Dermis blood vessel endothelial cell (primary cell): Measurements from ENCODE around the gene MYO7B. TPM values are rescaled to one million over a fixed set of nuclear protein-coding genes. Genes with fewer than 3 reads are reported as not detected.
A peak's percentile ranks its signal among the peaks of the same experiment; 100 is the strongest.

Source experiments
- DNase-seq: peaks from one replicate; pipeline ENCODE4 v3.0.0; 2010
- total RNA-seq: library from RNA; depleted of rRNA; stranded (reverse); fragments of >200 nt; gene quantifications from 2 replicates; pipeline ENCODE4 v1.2.3, GENCODE V29; 2014

Gene MYO7B
- total RNA-seq, 1 donor from 2014 or later = not detected

GRCh38 chr2:127590386-127591190, 55.1 kb downstream of the MYO7B start:
- no peak for DNase-seq

GRCh38 chr2:127591221-127591923, 55.9 kb downstream of the MYO7B start:
- DNase-seq = peak; percentile 85

GRCh38 chr2:127592761-127593227, 57.3 kb downstream of the MYO7B start:
- DNase-seq = no peak

DNA sequence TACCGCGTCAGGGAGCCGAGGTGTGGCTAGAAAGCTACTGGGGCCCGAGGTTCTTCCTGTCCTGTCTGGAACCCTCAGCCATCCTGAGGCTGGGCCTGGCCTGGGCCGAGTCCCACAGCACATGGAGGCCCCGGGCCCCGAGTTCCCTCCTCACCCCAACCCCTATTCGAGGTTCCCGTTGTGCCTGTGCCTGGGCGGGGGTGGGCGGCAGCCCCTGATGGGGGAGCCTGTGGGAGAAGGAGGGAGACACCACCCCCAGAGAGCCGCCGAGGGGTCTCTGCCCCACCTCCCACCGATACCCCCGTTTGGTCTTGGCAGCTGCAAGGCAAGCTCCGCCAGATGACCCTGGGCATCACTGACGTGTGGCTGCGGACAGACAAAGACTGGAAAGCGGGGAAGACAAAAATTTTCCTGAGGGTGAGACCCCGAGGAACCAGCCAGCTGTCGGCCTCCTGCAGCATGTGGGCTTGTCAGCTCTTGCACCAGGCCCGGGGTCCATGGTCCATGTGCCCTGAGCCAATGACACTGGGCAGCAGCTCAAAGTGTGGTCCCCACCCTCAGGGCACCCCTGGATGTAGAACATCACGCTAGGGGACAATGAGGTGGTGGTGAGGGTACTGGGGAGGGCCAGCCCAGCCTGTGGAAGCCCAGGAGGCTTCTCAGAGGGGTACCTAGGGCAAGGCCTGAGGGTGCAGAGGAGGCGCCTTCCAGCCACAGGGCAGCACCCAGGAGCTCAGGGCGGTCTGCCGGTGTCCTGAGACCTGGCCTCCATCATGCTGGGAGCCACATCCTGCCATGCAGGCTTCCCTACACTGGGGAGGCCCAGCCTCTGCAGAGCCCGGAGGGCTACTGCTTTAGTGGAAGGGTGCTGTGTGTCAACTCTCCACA, 58.0 kb downstream of the MYO7B start:
- DNase-seq = no peak

DNA sequence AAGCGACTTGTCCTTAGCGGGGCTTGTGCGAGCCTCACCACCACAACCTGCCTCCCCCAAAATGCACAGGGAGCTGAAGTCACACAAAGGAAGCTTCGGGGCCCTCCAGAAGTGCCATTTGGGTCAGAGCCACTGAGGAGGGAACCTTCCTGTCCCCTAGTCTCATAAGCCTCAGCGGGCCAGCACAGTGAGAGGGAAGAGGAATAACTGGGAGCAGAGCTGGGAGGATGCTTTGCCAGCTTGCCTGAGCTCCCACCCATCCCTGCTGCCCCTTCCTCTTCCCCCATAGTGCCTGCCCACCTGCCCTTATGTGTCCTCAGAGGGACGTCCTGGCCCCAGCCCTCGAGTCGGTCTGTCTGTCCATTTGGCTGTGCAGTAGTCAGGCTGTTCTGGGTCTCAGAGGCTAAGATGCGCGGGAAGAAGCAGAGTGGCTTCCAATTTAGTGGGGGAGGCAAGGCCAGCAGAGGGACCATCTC, 58.7 kb downstream of the MYO7B start:
- no peak for DNase-seq

DNA sequence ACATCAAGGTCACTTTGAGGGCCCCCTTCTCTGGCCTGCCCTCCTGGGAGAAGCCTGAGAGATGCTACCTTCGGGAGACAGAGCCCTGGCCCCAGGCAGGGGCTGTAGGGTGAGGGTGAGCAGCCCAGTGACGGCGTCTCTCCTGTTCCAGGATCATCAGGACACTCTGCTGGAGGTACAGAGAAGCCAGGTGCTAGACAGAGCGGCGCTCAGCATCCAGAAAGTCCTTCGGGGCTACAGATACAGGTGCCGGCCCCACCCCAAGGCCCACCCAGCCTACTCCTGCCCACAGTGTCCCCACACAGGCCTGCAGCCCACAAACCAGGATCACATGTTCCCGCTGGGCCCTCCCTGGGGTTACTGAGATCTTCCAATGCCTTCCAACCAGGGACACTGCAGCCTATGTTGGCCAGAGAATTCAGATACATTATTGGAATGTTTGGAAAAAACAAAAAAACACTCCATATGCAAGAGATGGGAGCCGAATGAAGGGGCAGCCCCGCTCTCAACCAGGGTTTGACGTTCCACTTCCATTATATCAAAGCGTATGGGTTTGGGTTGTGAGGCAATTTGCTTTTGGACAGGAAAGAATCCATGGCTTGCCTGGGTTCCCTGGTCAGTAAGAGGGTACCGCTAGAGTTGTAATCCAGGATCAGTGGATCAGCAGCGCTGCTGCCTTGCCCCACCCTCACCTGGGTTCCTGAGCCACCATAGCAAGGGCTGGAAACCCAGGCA, 61.0 kb downstream of the MYO7B start:
- DNase-seq = no peak

- DNase-seq = no peak
Observed at GRCh38 chr2:127597046-127597983, 61.8 kb downstream of the MYO7B start.

DNA sequence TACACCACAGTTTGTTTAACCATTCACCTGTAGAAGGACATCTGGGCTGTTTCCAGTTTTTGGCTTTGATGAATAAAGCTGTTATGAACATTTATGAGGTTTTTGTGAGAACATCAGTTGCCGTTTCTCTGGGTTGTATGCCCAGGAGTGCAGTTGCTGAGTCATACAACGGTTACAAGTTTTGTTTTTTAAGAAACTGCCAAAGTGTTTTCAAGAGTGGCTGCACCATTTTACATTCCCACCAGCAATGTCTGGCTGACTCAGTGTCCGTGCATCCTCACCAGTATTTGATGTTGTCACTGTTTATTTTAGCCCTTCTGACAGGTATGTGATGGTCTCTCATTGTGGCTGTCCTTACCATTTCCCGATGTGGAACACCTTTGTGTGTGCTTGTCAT, 62.5 kb downstream of the MYO7B start:
- DNase-seq = no peak

DNA sequence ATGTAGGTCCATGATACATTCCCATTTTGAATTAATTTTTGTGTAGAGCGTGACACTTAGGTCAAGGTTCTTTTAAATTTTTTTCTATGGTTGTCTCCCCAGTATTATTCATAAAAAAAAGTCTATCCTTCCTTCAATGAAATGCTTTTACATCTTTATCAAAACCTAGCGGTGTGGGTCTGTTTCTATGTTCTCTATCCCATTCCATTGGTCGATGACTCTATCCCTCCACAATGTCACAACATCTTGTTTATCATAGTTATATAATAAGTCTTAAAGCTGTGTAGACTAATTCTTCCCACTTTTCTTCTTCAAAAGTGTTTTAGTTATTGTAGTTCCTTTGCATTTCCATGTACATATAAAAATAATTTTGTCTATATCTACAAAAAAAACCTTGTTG, 63.2 kb downstream of the MYO7B start:
- DNase-seq = no peak

DNA sequence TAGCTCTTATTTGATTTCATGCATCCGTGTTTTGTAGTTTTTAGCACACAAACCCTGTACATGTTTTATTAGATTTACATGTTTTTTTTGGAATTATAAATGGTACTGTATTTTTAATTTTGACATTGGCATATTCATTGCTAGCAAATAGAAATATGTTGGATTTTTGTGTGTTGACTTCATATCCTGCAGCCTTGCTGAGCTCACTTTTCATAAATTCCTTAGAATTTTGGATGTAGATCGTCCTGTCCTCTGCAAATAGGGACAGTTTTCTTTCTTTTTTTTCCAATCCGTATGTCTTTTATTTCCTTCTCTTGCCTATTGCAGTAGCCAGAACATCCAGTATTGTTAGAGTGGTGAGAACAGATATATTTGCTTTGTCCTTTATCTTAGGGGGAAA, 63.7 kb downstream of the MYO7B start:
- DNase-seq = no peak

- no peak for DNase-seq
Observed at GRCh38 chr2:127604986-127605385, 69.5 kb downstream of the MYO7B start.

- no peak for DNase-seq
Observed at GRCh38 chr2:127605691-127606263, 70.3 kb downstream of the MYO7B start.

DNA sequence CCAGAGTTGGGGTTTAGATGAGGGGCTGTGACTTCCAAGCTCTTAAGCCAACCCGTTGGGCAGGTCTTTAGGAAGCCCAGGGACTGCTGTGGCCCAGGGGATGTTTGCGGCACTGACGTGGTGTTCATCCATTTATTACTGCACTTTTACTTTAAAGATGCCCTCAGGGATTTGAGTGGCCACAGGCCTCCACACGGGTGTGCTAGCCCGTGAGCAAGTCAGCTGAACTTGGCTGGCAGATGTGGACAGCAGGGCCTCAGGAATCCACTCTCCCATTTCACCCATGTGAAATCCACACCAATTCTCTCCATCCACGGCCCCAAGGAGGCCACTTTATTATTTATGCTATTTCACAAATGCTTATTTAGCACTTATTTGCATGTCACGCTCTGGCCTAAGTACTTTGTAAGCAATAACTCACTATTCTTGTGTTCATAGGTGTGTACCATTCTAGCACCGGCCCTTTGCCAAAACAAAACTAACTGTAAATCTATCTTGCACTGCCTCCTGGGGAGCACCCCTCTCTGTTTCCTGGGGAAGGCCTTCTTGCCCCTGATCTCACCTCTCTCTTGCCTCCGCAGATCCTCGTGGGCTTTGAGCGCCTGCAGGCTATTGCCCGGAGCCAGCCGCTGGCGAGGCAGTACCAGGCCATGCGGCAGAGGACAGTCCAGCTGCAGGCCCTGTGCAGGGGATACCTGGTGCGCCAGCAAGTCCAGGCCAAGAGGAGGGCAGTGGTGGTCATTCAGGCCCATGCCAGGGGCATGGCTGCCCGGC, 71.3 kb downstream of the MYO7B start:
- no peak for DNase-seq

DNA sequence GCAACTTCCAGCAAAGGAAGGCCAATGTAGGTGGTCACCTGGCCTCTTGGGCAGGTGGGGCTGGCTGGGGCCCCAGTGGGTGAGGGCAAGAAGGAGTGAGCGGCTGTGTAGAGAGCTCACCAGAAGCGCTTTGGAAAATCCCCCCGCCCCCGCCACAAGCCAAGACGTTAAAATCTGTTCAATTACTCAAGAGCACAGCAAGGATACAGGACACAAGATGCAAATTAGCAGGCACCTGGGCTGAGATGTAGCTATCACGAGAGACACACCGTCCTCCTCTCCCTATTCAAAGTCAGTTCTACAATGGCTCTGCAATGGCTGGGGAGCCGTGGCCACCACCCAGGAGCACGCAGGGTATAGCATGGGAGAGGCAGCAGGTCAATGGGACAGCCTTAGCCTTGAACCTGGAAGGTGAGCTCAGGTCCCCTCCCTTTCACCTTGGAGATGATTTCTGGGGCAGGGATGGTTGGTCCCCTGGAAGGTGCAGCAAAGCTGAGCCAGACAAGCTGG, 72.0 kb downstream of the MYO7B start:
- no peak for DNase-seq

DNA sequence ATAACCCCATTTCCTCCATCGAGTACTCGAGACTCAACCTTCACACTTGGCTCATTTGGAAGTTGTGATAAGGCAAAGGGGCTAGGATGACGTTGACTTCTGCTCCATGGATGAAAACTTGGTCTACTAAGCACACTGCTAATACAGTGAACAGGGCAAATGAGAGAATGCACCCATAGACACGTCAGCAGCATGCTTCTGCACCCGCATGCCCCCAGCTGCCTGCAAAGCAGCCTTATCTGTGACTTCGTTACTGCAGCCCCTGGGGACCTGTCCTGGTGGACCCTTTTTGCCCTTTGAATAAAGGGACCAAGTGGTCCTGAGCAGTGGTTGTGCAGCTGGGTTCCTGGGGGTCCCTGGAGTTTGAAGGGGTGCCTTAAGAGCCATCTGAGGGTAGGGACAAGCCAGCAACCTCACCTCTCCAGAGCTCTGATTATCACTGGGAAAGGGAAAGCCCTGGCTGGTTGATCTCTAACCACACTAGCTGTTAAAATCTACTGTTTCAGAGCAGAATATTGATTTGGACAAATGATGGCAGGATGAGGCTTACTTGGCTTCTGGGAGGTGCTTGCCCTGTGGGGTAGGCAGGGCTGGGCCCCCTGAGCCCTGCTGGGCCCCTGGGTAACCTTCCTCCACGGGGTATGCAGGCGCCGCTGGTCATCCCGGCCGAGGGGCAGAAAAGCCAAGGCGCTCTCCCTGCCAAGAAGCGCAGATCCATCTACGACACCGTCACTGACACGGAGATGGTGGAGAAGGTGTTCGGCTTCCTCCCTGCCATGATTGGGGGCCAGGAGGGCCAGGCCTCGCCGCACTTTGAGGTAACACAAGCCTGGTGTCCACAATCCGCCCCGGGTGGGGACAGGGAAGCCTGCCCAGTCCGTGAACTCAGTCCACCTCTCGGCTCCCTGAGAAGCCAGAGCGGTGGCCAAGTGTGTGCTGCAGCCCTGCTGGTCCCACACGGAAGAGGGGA, 72.9 kb downstream of the MYO7B start:
- no peak for DNase-seq

GRCh38 chr2:127609031-127609751, 73.7 kb downstream of the MYO7B start:
- no peak for DNase-seq

- no peak for DNase-seq
Observed at GRCh38 chr2:127609818-127610217, 74.3 kb downstream of the MYO7B start.

DNA sequence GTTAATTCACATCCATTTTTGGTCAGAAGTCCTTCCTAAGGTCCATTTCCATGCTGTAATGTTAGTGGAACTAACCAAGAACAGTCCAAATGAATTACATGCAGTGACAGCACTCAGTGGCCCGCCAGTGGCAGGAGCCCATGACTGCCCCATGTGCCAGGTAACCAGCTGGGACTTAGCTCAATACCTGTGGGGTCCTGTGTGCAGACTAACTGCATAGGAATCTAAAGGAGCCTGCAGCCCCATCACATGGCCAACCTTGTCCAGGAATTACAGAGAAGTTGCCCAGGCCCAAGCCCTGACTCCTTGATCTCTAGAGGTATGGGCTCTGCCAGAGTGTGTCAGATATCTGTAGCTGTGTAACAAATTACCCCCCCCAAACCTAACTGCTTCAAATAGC, 75.1 kb downstream of the MYO7B start:
- no peak for DNase-seq
